Breast epithelium (tissue), 3 donors: Measurements from ENCODE around the gene SKA3.

Experiments
- CTCF ChIP-seq, 3 donors: fragments of 450-650 bp; IDR thresholded peaks; one replicate each; pipeline ENCODE4 v1.5.1; 2016 to 2017; ENCODE audit warnings: antibody characterized with exemption in 3 of 3, mild to moderate bottlenecking in 3 of 3, moderate library complexity in 3 of 3
- POLR2A ChIP-seq: fragments of 450-650 bp; IDR thresholded peaks from one replicate; pipeline ENCODE4 v1.6.1; 2016; ENCODE audit warnings: antibody characterized with exemption, mild to moderate bottlenecking, moderate library complexity
- POLR2AphosphoS5 ChIP-seq, 3 donors: sonication (generic); formaldehyde crosslinking; IDR thresholded peaks; one replicate each; pipeline ENCODE4 v1.6.1; 2017; ENCODE audit warnings: antibody characterized with exemption in 3 of 3

- TF ChIP-seq CTCF (IDR thresholded peaks at IDR 0.05) (no peak), POLR2A (no peak), POLR2AphosphoS5 (IDR thresholded peaks at IDR 0.05) (no peak)
These were observed 11.7 kb downstream of the SKA3 start for GRCh38 chr13:21164631-21165030.
